A549 (cell line): ENCODE measurements around the gene PCDH1. TPM values are rescaled to one million over a fixed set of nuclear protein-coding genes. Genes with fewer than 3 reads are reported as not detected.

Experiments
- ATAC-seq, 2 experiments: fragments of 200-7000 bp in 1 of 2; fragments of >200 bp in 1 of 2; cut with Nextera tagmentation in 1 of 2; cut with Tn5 transposase in 1 of 2; 3 replicates each; pipeline versions ENCODE4 v1.8.0 to v1.9.1; 2018 to 2020; ENCODE audit warnings: mild to moderate bottlenecking in 1 of 2, moderate library complexity in 1 of 2
- CTCF ChIA-PET: fragments of 300-600 bp; sonication (Branson Sonifier 250); formaldehyde crosslinking; extraction: SDS; loops from one replicate; lab custom pipeline; 2021; ENCODE audit warnings: antibody characterized with exemption, inconsistent platforms; lab: Yijun Ruan, JAX
- POLR2A ChIA-PET: fragments of 350-600 bp; formaldehyde crosslinking; extraction: SDS; loops from one replicate; lab custom pipeline; 2021; ENCODE audit warnings: antibody characterized with exemption, inconsistent platforms; lab: Yijun Ruan, JAX
- DNase-seq, 2 experiments: peaks; one replicate each; pipeline versions ENCODE4 v3.0.0 to v3.0.0-alpha.2; 2011 to 2016; ENCODE audit warnings: low read depth in 1 of 2, low spot score in 1 of 2
- FAIRE-seq: peaks from 2 replicates; lab custom pipeline; 2011; peaks lifted over from hg19 to GRCh38; lab: Jason Lieb, UNC
- H3K27ac ChIP-seq, 2 experiments: fragments of >200 bp; sonication (Bioruptor Twin); formaldehyde crosslinking; 3 replicates each; pipeline ENCODE4 v1.5.1; 2016 to 2017
- H3K4me1 ChIP-seq: fragments of >200 bp; sonication (Bioruptor Twin); formaldehyde crosslinking; 3 replicates; pipeline ENCODE4 v1.6.1; 2016
- H3K4me2 ChIP-seq: fragments of >200 bp; sonication (Bioruptor Twin); formaldehyde crosslinking; 3 replicates; pipeline ENCODE4 v1.6.1; 2016
- H3K4me3 ChIP-seq: fragments of >200 bp; sonication (Bioruptor Twin); formaldehyde crosslinking; 3 replicates; pipeline ENCODE4 v1.5.1; 2016
- H3K9me3 ChIP-seq: fragments of >200 bp; sonication (Bioruptor Twin); formaldehyde crosslinking; 3 replicates; pipeline ENCODE4 v1.6.1; 2016
- CBX8 ChIP-seq: fragments of 200-600 bp; sonication (generic); IDR thresholded peaks from 2 replicates; pipeline ENCODE4 v1.6.1; 2016
- CHD4 ChIP-seq: fragments of 200-600 bp; sonication (generic); IDR thresholded peaks from 2 replicates; pipeline ENCODE4 v1.6.1; 2016; ENCODE audit warnings: antibody characterized with exemption, mild to moderate bottlenecking, borderline replicate concordance
- EHF ChIP-seq: fragments of 250-450 bp; sonication (Bioruptor Pico); IDR thresholded peaks from 2 replicates; pipeline ENCODE4 v1.5.0; 2020; ENCODE audit warnings: mild to moderate bottlenecking
- ELK1 ChIP-seq: fragments of 150-350 bp; IDR thresholded peaks from 2 replicates; pipeline ENCODE4 v1.6.1; 2014; ENCODE audit warnings: low read depth, mild to moderate bottlenecking, low read length
- EP300 ChIP-seq, 2 experiments: fragments of >200 bp; sonication (Bioruptor Twin); formaldehyde crosslinking; IDR thresholded peaks; 2 replicates in 1 of 2; 3 replicates in 1 of 2; pipeline ENCODE4 v1.6.1; 2016 to 2017
- ESRRA ChIP-seq: fragments of 150-350 bp; IDR thresholded peaks from 2 replicates; pipeline ENCODE4 v1.6.1; 2014; ENCODE audit warnings: mild to moderate bottlenecking, low read length, borderline replicate concordance
- FOSB ChIP-seq: fragments of 250-450 bp; sonication (Bioruptor Pico); IDR thresholded peaks from 2 replicates; pipeline ENCODE4 v1.5.0; 2020; ENCODE audit warnings: mild to moderate bottlenecking, moderate library complexity
- FOSL2 ChIP-seq, 2 experiments: fragments of 450-650 bp in 1 of 2; fragments of >200 bp in 1 of 2; sonication (Bioruptor Twin) in 1 of 2; formaldehyde crosslinking; IDR thresholded peaks; 2 replicates each; pipeline versions ENCODE4 v1.5.0 to v1.6.1; 2016 to 2020; ENCODE audit warnings: mild to moderate bottlenecking in 1 of 2, moderate library complexity in 1 of 2
- HEYL ChIP-seq: fragments of 250-450 bp; sonication (Bioruptor Pico); IDR thresholded peaks from 2 replicates; pipeline ENCODE4 v1.8.0; 2021; ENCODE audit warnings: mild to moderate bottlenecking, moderate library complexity
- HOXB13 ChIP-seq: fragments of 250-450 bp; sonication (Bioruptor Pico); IDR thresholded peaks from 2 replicates; pipeline ENCODE4 v1.5.0; 2020; ENCODE audit warnings: low read depth, mild to moderate bottlenecking, moderate library complexity
- JUNB ChIP-seq: fragments of >200 bp; sonication (Bioruptor Twin); formaldehyde crosslinking; IDR thresholded peaks from 2 replicates; pipeline ENCODE4 v1.6.1; 2016
- MYC ChIP-seq: IDR thresholded peaks from 2 replicates; pipeline ENCODE4 v1.6.1; 2012; ENCODE audit warnings: mild to moderate bottlenecking, inconsistent platforms, low read length, improper control_type of control experiment, borderline replicate concordance
- NR3C1 ChIP-seq: fragments of >200 bp; sonication (Bioruptor Twin); formaldehyde crosslinking; IDR thresholded peaks from 3 replicates; pipeline ENCODE4 v1.6.1; 2017
- POLR2AphosphoS2 ChIP-seq: conservative IDR thresholded peaks from 2 replicates; pipeline ENCODE4 v1.6.1; 2012; ENCODE audit warnings: low read length, improper control_type of control experiment, inconsistent platforms
- RAD21 ChIP-seq, 2 experiments: fragments of >200 bp in 1 of 2; sonication (Bioruptor Twin) in 1 of 2; formaldehyde crosslinking in 1 of 2; IDR thresholded peaks in 1 of 2; conservative IDR thresholded peaks in 1 of 2; 2 replicates in 1 of 2; 3 replicates in 1 of 2; pipeline ENCODE4 v1.6.1; 2012 to 2018; ENCODE audit warnings: inconsistent platforms in 1 of 2
- REST ChIP-seq: fragments of 200-600 bp; sonication (generic); IDR thresholded peaks from 2 replicates; pipeline ENCODE4 v1.6.1; 2016; ENCODE audit warnings: antibody characterized with exemption, mild to moderate bottlenecking, moderate library complexity
- RFX5 ChIP-seq: fragments of 450-650 bp; IDR thresholded peaks from 2 replicates; pipeline ENCODE4 v1.7.1; 2014; ENCODE audit warnings: antibody characterized with exemption, mild to moderate bottlenecking, moderate library complexity
- SREBF2 ChIP-seq: fragments of 450-650 bp; IDR thresholded peaks from 2 replicates; pipeline ENCODE4 v1.6.1; 2014; ENCODE audit warnings: mild to moderate bottlenecking, moderate library complexity
- TFCP2L1 ChIP-seq: fragments of 250-450 bp; sonication (Bioruptor Pico); IDR thresholded peaks from 2 replicates; pipeline ENCODE4 v1.5.0; 2021; ENCODE audit warnings: mild to moderate bottlenecking
- TP53 ChIP-seq: fragments of 250-450 bp; sonication (Bioruptor Pico); IDR thresholded peaks from 2 replicates; pipeline ENCODE4 v1.5.0; 2021; ENCODE audit warnings: mild to moderate bottlenecking, moderate library complexity
- ZC3H11A ChIP-seq: fragments of 450-650 bp; IDR thresholded peaks from 2 replicates; pipeline ENCODE4 v1.6.1; 2014; ENCODE audit warnings: antibody characterized with exemption, mild to moderate bottlenecking
- ZFP36 ChIP-seq: fragments of 450-650 bp; IDR thresholded peaks from 2 replicates; pipeline ENCODE4 v1.6.1; 2014; ENCODE audit warnings: borderline replicate concordance; ENCODE audit not compliant: partially characterized antibody
- whole genome bisulfite sequencing: methylation state at CpG from one replicate; pipeline ENCODE4 v1.1.6; 2017; ENCODE audit errors: missing lambda C conversion rate; 5-methylcytosine and 5-hydroxymethylcytosine counted together
- polyA plus RNA-seq, 4 experiments: library from polyadenylated mRNA; depleted of rRNA in 3 of 4; stranded (reverse); fragments of >200 nt; fragmentation: RNase III in 1 of 4; extraction: RNeasy Plus Mini Kit Qiagen cat#74134 plus additional on column Dnase treatment in 1 of 4; gene quantifications; 2 replicates in 3 of 4; 3 replicates in 1 of 4; pipeline ENCODE4 v1.2.3, GENCODE V29; 2011 to 2017

The PCDH1 gene
- polyA plus RNA-seq, 2 of the 4 experiments (the other 2 are of a cell fraction), result 0.41 to 2.9 TPM

GRCh38 chr5:141879941-141880738 is 1.9 kb upstream of the PCDH1 start:
- ChIA-PET CTCF (interaction anchor here (0.6 to 12.7 kb wide), 56 partner anchors 10 to 288 kb away, joined by 3 to 424 read pairs (median 12); partner anchors contain the start of genes ARAP3, DELE1, PCDH12 and RNF14), POLR2A (interaction anchor here (1.7 to 2.7 kb wide), 2 partner anchors 44 to 89 kb away, joined by 5 to 11 read pairs; partner anchors contain the start of genes DELE1 and RNF14)
- no peak overlapping the region for H3K4me2 ChIP-seq
- FAIRE-seq (no peak), DNase-seq (no peak)
- 30% methylated on average over 7 of the region's 7 CpGs for WGBS
- no peak overlapping the region for H3K27ac ChIP-seq
- H3K4me1 ChIP-seq, result peaks cover 22% of the 10 kb centered on the region
- no peaks in the 10 kb centered on the region for H3K9me3 ChIP-seq
- H3K4me3 ChIP-seq, result no peak overlapping the region
- TF ChIP-seq TP53 (CRISPR knock-in tag) (no peak), POLR2AphosphoS2 (no peak), ZC3H11A (no peak), MYC (no peak), TFCP2L1 (CRISPR knock-in tag) (no peak), ZFP36 (no peak), ESRRA (no peak), HEYL (no peak), EP300 (IDR thresholded peaks at IDR 0.05) (no peak), CHD4 (no peak), EHF (CRISPR knock-in tag) (no peak), REST (no peak), FOSB (CRISPR knock-in tag) (no peak)
- TF ChIP-seq, all 56 proteins: peak for 0
- no peak for ATAC-seq

GRCh38 chr5:141879426-141879759 is 1.2 kb upstream of the PCDH1 start:
- DNase-seq (no peak), ATAC-seq (peak in 1 of 2 experiments; percentile 2; a peak in 3 of 6 replicates), FAIRE-seq (no peak)
- Histone ChIP-seq H3K9me3 (no peaks in the 10 kb centered on the region), H3K4me1 (peaks cover 22% of the 10 kb centered on the region), H3K4me3 (no peak overlapping the region), H3K4me2 (peak overlapping the region; percentile 88; the same call in 2 of the 3 replicates), H3K27ac (no peak overlapping the region)
- 0% methylated on average over 2 of the region's 2 CpGs for WGBS
- POLR2A ChIA-PET, result interaction anchor here (2.7 kb wide), 1 partner anchor 44 kb away, joined by 11 read pairs; the partner anchor contains the start of gene DELE1
- CTCF ChIA-PET, result interaction anchor here (0.6 to 12.7 kb wide), 73 partner anchors 9 to 1394 kb away, joined by 3 to 424 read pairs (median 7); partner anchors contain the start of genes ARAP3, DELE1, PCDH12 and RNF14
- TF ChIP-seq FOSL2 (IDR thresholded peaks at IDR 0.05) (no peak), FOSL2 (CRISPR knock-in tag; IDR thresholded peaks at IDR 0.05) (no peak), HOXB13 (CRISPR knock-in tag) (no peak), RAD21 (conservative IDR thresholded peaks at IDR 0.05 in 1 of 2, IDR thresholded peaks at IDR 0.05 in 1 of 2) (no peak), TFCP2L1 (CRISPR knock-in tag) (no peak), MYC (no peak), NR3C1 (no peak), SREBF2 (no peak), JUNB (no peak), EP300 (IDR thresholded peaks at IDR 0.05) (no peak), ELK1 (no peak), RFX5 (no peak), CBX8 (no peak), TP53 (CRISPR knock-in tag) (no peak)
- TF ChIP-seq, all 56 proteins: peak for 0
